A673 (cell line): Measurements from ENCODE around the gene AHCYL2.

ENCODE experiments used
- EZH2 ChIP-seq: fragments of 200-600 bp; sonication (generic); IDR thresholded peaks from 2 replicates; pipeline ENCODE4 v1.6.1; 2017; ENCODE audit warnings: borderline replicate concordance, low read depth, mild to moderate bottlenecking, mixed read lengths, antibody characterized with exemption, low read length; ENCODE audit not compliant: poor library complexity, severe bottlenecking
- TF ChIP-seq, protein P1 (sequence below): fragments of 300-800, 200-600 bp; sonication (generic); conservative IDR thresholded peaks from 2 replicates; pipeline ENCODE4 v1.5.1; 2017; ENCODE audit warnings: low read depth, mild to moderate bottlenecking, antibody characterized with exemption, low read length, moderate library complexity, mixed read lengths

DNA sequence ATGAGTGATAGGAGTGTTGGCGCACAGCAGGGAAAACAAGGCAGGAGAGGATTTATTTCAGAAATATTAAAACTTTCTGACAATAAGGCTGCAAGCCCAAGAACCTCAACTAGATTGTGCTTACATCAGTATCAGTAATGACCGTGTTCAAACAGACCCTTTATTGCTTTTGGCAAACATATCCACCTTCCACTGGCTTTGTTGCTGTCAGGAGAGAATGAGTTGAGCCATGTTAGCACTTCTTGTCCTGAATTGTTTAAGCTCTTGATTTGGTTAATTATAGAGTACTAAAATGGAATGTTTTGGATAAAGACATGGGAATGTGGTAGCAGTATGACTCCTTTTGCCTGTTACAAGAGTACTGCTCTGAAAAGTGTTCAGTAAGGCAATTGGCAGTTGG, 3.8 kb downstream of the AHCYL2 start:
- TF ChIP-seq, protein P1, sequence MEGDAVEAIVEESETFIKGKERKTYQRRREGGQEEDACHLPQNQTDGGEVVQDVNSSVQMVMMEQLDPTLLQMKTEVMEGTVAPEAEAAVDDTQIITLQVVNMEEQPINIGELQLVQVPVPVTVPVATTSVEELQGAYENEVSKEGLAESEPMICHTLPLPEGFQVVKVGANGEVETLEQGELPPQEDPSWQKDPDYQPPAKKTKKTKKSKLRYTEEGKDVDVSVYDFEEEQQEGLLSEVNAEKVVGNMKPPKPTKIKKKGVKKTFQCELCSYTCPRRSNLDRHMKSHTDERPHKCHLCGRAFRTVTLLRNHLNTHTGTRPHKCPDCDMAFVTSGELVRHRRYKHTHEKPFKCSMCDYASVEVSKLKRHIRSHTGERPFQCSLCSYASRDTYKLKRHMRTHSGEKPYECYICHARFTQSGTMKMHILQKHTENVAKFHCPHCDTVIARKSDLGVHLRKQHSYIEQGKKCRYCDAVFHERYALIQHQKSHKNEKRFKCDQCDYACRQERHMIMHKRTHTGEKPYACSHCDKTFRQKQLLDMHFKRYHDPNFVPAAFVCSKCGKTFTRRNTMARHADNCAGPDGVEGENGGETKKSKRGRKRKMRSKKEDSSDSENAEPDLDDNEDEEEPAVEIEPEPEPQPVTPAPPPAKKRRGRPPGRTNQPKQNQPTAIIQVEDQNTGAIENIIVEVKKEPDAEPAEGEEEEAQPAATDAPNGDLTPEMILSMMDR = no peak
- TF ChIP-seq EZH2 = no peak
